AG09319 (cell line): ENCODE measurements around the gene SERPINA4.

ENCODE experiments used
- DNase-seq: peaks from one replicate; pipeline ENCODE4 v3.0.0-alpha.2; 2010; ENCODE audit warnings: low read depth; ENCODE audit errors: extremely low read depth
- CTCF ChIP-seq: IDR thresholded peaks from 2 replicates; pipeline ENCODE4 v1.5.1; 2011; ENCODE audit warnings: low read depth, mild to moderate bottlenecking, inconsistent platforms, low read length, moderate library complexity

Gene SERPINA4

GRCh38 chr14:94583557-94583956 lies 22.3 kb downstream of the SERPINA4 start:
- TF ChIP-seq CTCF = no peak
- no peak for DNase-seq

GRCh38 chr14:94584591-94585280 lies 23.5 kb downstream of the SERPINA4 start:
- TF ChIP-seq CTCF = no peak
- no peak for DNase-seq

GRCh38 chr14:94586635-94587034 lies 25.4 kb downstream of the SERPINA4 start:
- no peak for TF ChIP-seq CTCF
- DNase-seq = no peak

- DNase-seq = no peak
- TF ChIP-seq CTCF = no peak
Observed at GRCh38 chr14:94588311-94588710, 27.1 kb downstream of the SERPINA4 start.

- DNase-seq = no peak
- no peak for TF ChIP-seq CTCF
Observed at GRCh38 chr14:94591073-94591472, 29.8 kb downstream of the SERPINA4 start.

GRCh38 chr14:94591871-94592270 lies 30.6 kb downstream of the SERPINA4 start:
- TF ChIP-seq CTCF = no peak
- no peak for DNase-seq

- DNase-seq = no peak
- TF ChIP-seq CTCF = no peak
Observed at GRCh38 chr14:94592457-94592856, 31.2 kb downstream of the SERPINA4 start.
